Measurements from ENCODE around the gene PLXNB2.

The PLXNB2 gene

GRCh38 chr22:50258361-50259292, 48.8 kb downstream of the PLXNB2 start:
- Histone ChIP-seq H3K27ac (no peak overlapping the region), H3K4me3 (no peak overlapping the region)
- no peak for TF ChIP-seq CTCF (IDR thresholded peaks at IDR 0.05)
- DNase-seq (ENCODE audit: low spot score), result no peak

- Histone ChIP-seq H3K27ac (no peak overlapping the region), H3K4me3 (no peak overlapping the region)
- TF ChIP-seq CTCF (IDR thresholded peaks at IDR 0.05), result no peak
- no peak for DNase-seq (ENCODE audit: low spot score)
These were observed 49.7 kb downstream of the PLXNB2 start for GRCh38 chr22:50257451-50258360.

- no peak for TF ChIP-seq CTCF (IDR thresholded peaks at IDR 0.05)
- no peak overlapping the region for H3K4me3 ChIP-seq
- no peak overlapping the region for H3K27ac ChIP-seq
- DNase-seq (ENCODE audit: low spot score), result no peak
These were observed 50.4 kb downstream of the PLXNB2 start for GRCh38 chr22:50257041-50257440.

GRCh38 chr22:50256258-50256862, 51.1 kb downstream of the PLXNB2 start:
- no peak overlapping the region for H3K4me3 ChIP-seq
- no peak for TF ChIP-seq CTCF (IDR thresholded peaks at IDR 0.05)
- no peak for DNase-seq (ENCODE audit: low spot score)
- H3K27ac ChIP-seq, result no peak overlapping the region

- no peak for TF ChIP-seq CTCF (IDR thresholded peaks at IDR 0.05)
- DNase-seq (ENCODE audit: low spot score), result no peak
- no peak overlapping the region for H3K27ac ChIP-seq
- no peak overlapping the region for H3K4me3 ChIP-seq
These were observed 51.8 kb downstream of the PLXNB2 start for GRCh38 chr22:50255607-50256006.

GRCh38 chr22:50255099-50255498, 52.3 kb downstream of the PLXNB2 start:
- no peak overlapping the region for H3K4me3 ChIP-seq
- no peak overlapping the region for H3K27ac ChIP-seq
- TF ChIP-seq CTCF (IDR thresholded peaks at IDR 0.05), result no peak
- no peak for DNase-seq (ENCODE audit: low spot score)

Data from coronary artery (tissue), 2 donors.